RCC 7860 (cell line): Measurements from ENCODE around the gene OR8S1.
"Not testable (repeated sequence)": the region's sequence is repeated elsewhere in the genome, so short reads cannot be mapped to it uniquely, and the experiment has no call there.

Source experiments
- DNase-seq: peaks from one replicate; pipeline ENCODE4 v3.0.0-alpha.2; 2015; ENCODE audit warnings: low spot score
- FAIRE-seq: peaks from 2 replicates; lab custom pipeline; 2012; peaks lifted over from hg19 to GRCh38; lab: Jason Lieb, UNC

Gene OR8S1

GRCh38 chr12:48553666-48554343, 28.4 kb downstream of the OR8S1 start:
- not testable (repeated sequence) for DNase-seq, FAIRE-seq

DNA sequence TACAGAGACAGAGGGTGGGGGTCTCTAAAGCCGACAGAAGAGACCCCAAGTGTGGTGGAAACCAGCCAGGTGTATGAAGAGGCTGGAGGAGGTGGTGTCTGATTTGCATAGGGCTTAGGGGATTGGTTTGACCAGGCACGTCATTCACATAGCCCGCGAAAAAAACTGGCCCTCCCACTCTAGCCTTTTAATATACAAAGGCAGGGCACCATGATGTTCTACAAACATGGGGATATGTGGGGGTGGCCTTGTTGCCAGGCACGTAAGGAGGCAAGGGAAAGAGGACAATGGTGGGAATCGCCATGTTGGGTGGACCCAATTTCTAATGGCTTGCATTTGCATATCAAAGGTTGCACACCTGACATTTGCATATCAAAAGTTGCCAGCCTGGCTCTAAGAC, 31.2 kb downstream of the OR8S1 start:
- FAIRE-seq (no peak), DNase-seq (no peak)

- DNase-seq (no peak), FAIRE-seq (no peak)
Observed at GRCh38 chr12:48557919-48558318, 32.5 kb downstream of the OR8S1 start.

- no peak for FAIRE-seq
- DNase-seq: no peak
Observed at GRCh38 chr12:48567731-48568130, 42.3 kb downstream of the OR8S1 start.

DNA sequence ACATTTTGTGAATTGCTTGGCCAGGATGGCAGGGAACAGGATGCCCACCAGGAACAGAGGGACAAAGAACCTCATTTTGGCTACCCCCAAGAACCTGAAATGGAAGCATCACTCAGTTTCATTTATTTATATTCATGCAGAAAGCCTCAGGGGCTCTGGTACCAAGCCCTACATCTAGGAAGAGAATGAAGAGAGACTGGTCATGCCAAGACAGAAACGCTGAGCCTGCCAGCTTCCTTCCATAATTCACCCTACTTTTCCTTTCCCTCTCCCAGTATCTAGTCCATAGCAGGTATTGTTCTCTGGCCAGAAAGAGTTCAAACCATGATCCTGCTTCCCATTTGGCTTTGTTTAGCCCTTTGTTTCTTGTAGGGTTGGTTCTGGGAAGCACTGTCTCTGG, 44.5 kb downstream of the OR8S1 start, which contains the start of gene LALBA:
Gene LALBA, minus strand, starts transcription at position 101 of the 400 bp plus-strand sequence. Its CDS starts 26 bp downstream, at position 75.
- no peak for DNase-seq
- no peak for FAIRE-seq

DNA sequence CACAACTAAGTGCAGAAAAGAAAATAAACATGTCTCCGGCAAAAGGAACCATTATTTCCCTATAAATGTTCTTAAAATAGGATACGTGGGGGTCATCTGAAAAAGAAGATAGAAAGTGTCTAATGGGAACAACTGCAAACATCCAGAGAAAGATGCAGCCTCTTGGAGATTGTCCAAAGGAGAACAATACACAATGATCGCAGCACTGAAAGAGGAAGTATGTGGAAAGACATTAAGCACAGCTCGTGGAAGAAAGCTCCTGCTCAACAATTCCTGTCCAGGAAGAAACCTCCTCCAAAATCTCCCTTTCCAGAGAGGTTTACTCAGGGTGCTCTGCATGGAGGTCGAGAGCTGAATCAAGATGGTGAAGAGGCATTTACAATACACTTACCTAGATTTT, 46.9 kb downstream of the OR8S1 start:
- no peak for DNase-seq
- FAIRE-seq: no peak
